ENCODE measurements around the gene SLC46A2.

Gene SLC46A2

DNA sequence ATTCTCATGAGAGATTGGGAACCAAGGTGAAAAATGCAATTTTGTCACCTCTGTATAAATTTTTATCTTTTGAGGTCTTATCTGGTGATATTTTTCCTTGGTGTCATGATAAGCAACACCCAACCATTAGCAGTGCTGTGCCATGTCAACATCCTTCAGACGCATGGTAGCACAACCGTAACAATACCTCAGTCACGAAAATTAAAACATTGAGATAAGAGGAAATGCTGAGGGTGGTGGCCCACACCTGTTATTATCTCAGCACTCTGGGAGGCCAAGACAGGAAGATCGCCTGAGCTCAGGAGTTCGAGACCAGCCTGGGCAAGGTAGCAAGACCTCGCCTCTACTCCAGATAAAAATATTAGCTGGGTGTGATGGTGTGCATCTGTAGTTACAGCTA is 32.7 kb downstream of the SLC46A2 start:
- DNase-seq (ENCODE audit: low spot score) = no peak

DNA sequence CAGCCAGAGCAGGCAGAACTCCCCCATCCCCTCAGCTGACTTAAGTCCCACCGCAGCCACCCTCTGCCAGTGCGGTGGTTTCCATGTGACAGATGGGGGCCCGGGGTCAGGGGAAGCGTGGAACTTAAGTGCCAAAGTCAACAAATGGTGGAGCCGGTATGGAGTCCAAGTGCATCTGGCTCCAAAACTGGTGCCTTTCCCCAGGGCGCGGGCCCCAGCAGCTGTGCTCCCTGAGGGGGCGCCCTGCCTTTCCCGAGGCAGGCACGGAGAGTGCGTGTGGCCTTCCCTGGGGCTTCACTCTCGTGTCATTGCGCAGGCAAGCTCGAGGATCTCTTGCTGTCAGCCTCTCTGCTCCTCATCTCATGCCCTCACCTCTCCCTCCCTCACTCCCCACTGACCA is 33.8 kb downstream of the SLC46A2 start:
- DNase-seq (ENCODE audit: low spot score) = no peak

- no peak for DNase-seq (ENCODE audit: low spot score)
Observed at GRCh38 chr9:112856200-112856599, 34.5 kb downstream of the SLC46A2 start.

- no peak for DNase-seq (ENCODE audit: low spot score)
Observed at GRCh38 chr9:112854657-112855056, 36.0 kb downstream of the SLC46A2 start.

DNA sequence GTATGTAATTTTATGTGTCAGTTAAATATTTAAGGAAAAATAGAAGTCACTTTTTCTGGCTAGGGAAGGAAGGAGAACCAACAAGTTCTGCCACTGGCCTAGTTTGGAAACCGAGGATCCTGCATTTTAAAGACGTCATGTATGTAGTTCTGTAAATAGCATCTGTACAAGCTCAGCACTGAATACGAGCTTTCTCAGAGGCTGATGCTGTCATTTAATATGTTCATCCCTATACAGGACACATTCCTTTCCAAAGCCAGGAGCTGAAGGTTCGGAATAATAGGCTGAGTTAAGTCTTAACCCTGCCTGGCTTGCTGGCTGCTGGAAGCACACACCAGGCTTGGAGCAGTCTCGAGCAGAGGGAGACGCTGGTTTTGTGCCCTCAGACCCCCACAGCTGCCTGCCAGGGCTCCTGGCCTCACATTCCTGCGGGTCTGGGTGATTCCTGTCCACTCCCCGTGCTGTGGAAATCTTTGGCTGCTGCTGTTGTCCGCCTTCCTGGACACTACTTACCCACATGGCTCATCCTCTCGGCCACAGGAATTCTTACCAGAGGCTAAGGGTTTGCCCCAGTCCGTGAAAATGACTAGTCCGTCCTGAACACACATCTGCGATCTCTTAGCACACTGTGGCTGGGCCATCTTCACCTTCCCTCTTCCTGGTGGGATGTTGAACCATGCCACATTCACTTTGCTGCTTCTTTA is 36.6 kb downstream of the SLC46A2 start:
- DNase-seq (ENCODE audit: low spot score) = no peak

- no peak for DNase-seq (ENCODE audit: low spot score)
Observed at GRCh38 chr9:112852741-112853504, 37.8 kb downstream of the SLC46A2 start.

DNA sequence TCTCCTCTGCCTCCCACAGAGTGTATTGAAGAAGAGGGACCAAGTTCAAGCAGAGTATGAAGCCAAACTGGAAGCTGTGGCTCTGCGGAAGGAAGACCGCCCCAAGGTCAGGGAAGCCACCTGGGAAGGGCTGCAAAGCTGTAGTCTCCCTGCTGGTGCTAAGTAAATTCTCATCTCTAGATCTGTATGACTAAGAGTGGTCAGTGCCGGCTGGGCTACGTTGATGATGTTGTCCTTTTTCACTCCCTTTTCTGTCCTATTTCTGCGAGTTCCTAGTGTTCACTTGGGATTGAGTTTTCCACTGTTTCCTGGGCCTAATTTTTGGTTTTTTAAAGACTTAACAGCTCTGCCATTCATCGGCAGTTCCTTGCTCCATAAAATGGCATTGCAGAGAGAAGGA is 39.8 kb downstream of the SLC46A2 start:
- no peak for DNase-seq (ENCODE audit: low spot score)

DNA sequence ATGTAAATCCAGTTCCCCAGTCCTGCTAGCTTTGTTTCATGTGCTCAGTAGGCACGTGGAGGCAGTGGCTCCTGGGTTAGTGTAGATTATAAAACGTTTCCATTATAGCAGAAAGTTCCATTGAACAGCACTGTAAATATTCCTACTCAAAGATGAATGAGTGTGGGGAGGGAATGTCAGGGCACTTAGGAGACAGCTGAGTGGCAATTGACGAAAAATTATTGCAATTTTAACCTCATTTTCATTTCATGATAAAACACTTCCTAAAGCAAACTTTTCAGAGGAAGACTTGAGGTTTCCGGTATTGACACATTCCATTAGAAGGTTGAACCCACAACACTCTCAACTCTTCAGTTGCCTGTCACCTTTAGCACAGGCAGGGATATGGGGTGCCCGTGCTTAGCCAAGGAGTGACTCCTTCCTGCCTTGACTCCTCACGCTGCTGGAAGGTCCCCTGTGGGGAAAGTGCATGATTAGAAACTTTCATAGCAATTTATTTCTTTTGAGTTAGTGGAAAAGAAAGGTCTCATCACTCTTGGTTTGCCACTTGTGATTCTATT is 41.2 kb downstream of the SLC46A2 start:
- DNase-seq (ENCODE audit: low spot score) = no peak

- DNase-seq (ENCODE audit: low spot score) = no peak
Observed at GRCh38 chr9:112848316-112849151, 42.1 kb downstream of the SLC46A2 start.

DNA sequence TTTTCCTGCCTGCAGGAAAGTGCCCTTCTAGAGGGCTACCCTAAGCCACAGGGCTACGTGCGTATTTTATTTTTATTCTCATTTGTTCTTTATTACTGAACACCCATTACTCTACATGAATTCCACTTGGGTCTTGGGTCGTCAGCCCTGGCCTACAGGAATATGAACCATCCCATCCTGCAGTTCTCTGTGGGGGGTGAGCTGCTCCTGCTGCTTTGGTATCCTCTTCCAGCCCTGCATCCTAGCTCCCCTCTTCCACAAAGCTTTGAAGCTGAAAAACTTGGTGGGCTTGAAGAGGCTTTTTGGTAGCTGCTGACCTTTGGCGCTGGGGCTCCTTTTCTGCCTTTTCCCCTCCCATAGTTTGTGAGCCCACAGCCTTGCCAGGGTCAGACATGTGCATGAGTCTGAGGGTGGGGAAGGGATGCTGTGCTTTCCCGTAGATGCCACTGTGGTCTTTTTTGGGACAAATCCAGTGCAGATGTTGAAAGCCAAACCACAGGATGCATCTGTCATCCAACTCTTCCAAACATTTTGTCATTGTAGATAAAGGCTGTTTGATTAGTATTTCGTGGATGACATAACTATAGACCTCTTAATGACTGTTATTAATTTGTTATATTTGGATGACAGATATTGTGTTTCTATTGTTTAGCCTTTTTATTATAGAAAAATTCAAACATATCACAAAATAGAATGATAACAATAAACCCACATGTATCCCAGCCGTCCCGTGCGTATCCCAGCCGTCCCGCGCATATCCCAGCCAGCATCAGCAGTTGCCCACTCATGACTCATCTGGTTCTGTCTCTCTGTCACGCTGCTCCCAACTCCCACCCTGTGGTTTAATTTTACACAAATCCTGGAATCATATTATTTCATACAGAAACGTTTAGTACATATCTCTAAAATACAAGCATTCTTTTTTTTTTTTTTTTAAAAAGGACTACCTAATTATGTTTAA is 43.9 kb downstream of the SLC46A2 start:
- no peak for DNase-seq (ENCODE audit: low spot score)

DNA sequence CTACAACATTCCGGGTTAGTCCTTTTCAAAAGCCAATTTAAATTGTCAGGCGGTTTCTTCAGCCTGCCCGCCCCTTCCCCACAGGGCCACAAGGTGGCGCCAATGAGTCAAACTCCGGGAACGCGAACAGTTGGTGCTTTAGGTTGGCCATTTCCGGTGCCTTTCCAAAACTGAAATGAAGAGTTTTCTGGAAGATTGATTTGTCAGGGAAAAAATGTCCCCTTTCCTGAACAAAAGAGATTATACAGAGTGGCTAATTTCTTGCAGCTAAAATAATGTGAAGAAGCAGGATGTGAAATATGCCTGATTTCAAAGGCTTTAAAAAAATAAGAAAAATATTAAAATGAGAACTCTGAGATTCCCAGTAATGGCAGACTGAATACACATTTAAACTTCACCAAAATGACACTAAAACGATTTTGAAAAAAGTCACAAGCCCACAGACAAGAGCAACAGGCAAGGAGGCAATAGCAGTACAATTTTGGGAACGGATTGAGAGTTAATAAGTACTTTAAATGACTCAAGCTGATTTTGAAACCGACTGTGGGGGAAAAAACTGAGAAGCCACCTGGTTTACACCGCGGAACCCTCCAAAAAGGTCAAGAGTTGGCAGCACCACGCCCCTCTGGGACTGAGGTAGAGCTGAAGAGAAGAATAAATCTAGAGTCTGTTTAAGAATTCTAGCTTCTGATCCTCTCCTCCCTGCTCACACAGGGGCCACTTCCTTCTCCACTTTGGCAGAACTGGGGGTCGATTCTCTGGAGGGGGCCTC is 45.7 kb downstream of the SLC46A2 start:
- DNase-seq (ENCODE audit: low spot score) = peak; percentile 94

GRCh38 chr9:112842555-112842954 is 48.1 kb downstream of the SLC46A2 start:
- DNase-seq (ENCODE audit: low spot score) = no peak

DNA sequence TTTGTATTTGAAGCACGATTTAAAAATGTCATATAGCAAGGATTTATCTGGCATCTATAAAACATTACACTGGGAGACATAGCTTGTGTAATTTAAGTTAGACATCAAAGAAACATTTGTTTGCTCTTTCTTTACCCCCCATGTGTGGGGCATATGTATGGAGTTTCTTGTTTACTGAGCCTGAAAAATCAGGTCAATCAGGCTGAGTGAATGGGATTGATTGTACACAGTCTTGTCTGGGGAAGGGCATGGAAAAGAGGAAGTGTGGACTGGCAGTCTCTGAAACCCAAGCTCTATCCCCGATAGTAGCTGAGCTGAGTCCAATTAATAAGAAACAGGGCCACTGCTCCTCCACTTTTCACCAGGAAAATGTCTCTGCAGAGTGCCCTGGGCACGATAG is 49.4 kb downstream of the SLC46A2 start:
- peak; percentile 95 for DNase-seq (ENCODE audit: low spot score)

DNA sequence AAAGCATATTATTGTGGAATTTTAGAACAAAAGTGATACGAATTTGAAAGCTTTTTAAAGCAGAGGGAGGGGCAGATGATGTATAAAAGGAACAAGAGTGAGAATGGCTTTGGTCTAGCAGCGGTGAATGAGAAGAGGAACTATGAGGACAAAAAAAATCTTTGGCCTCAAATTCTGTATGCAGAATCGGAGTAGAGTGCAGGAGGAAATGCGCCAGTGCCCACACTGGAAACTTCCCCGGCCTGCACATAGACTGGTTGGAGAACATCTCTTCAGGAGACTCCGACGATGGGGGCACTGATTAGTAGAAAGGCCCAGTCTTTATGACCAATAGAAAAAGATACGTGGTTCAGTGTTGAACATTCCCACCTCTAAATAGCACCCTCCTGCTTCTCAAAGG is 51.3 kb downstream of the SLC46A2 start:
- DNase-seq (ENCODE audit: low spot score) = no peak

DNA sequence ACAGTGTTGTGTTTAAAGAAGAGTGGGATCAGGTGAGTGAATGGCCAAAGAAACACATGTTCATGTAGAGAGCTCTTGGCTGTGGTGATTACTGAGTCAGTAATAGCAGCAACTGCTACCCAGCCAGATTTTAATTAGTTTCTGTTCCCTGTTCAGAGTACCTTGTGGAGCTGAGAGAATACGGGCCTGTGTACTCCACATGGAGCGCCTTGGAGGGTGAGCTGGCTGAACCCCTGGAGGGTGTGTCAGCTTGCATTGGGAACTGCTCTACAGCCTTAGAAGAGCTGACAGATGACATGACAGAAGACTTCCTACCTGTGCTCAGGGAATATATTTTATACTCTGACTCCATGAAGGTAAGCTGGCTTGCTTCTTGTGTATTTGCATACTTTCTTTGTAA is 52.3 kb downstream of the SLC46A2 start:
- no peak for DNase-seq (ENCODE audit: low spot score)

GRCh38 chr9:112836394-112836793 is 54.3 kb downstream of the SLC46A2 start:
- no peak for DNase-seq (ENCODE audit: low spot score)

DNA sequence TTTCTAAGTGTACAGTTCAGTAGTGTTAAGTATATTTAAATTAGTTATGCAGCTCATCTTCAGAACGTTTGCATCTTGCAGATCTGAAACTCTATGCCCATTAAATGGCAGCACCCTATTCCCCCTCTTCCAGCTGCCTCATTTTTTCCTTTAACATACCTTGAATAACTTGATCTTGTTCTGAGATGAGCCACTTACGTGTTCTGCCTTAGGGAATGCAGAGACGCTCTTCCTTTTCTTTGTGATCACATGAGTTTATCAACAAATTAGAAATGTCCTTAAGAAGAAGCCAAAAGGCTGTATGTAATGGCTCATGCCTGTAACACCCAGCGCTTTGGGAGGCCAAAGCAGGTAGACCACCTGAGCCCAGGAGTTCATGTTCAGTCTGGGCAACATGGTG is 57.6 kb downstream of the SLC46A2 start:
- DNase-seq (ENCODE audit: low spot score) = no peak

GRCh38 chr9:112831969-112832368 is 58.7 kb downstream of the SLC46A2 start:
- DNase-seq (ENCODE audit: low spot score) = no peak

DNA sequence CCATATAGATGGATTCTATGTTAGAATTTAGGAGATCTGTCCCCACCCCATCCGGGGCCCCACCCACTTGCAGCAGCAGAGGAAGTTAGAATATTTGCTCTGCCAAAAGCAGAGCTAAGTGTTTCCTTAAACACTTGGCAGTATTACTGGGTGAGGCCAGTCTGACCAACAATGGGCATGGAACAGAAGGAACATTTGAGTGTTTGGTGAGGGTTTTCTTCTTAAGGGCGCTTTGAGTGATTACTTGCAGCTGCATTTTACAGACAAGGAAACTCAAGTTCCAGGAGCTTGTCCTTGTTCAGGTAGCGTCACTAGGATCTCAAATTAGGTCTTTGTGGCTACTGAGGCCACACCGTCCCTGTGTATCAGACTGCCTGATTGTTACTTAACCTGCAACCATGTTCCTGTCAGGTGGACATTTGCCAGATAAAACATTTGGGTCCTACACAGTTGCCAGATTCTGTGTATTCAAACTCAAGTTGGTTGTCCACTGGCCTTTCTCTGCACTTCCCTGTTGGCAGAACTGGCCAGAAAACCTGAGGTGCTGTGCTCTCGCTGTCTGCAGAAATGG is 59.3 kb downstream of the SLC46A2 start:
- DNase-seq (ENCODE audit: low spot score) = no peak
